ENCODE data around the gene OVOL3.

- TF ChIP-seq EZH2 (IDR thresholded peaks at IDR 0.05; ENCODE audit: low read depth) (no peak), CTCF (conservative IDR thresholded peaks at IDR 0.05) (no peak)
These were observed 41.0 kb downstream of the OVOL3 start for GRCh38 chr19:36152019-36152351.
